ENCODE results near the gene UGT1A9. TPM values are rescaled to one million over a fixed set of nuclear protein-coding genes. Genes with fewer than 3 reads are reported as not detected.

UGT1A9 gene
- total RNA-seq: not detected in 2 replicates

DNA sequence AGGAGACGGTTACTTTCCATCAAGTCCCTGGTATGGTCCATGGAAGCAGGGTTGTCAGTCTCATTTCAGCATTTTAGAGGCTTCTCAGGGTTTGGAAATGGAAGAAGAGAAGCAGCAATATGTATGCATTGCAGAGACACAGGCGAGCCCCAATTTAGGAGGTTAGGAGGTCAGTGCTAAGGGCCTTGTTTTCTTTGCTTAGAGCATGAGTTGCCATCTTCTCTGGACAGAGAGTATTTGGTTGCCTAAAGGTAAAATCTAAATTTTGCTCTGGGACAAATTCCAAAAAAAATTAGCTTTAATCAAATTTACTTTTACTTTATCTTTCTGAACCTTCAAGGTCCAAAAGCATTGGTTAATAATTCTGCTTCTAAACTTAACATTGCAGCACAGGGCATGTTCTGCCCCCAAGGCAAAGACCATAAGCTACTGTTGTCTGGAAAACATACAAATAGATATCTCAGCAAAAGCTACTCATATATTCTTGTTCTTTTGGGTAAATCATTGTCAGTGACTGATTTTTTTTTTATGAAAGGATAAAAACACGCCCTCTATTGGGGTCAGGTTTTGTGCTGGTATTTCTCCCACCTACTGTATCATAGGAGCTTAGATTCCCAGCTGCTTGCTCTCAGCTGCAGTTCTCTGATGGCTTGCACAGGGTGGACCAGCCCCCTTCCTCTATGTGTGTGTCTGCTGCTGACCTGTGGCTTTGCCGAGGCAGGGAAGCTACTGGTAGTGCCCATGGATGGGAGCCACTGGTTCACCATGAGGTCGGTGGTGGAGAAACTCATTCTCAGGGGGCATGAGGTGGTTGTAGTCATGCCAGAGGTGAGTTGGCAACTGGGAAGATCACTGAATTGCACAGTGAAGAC, at the start of gene UGT1A9:
TSS of gene UGT1A9 (plus strand) at position 609 of the 872 bp plus-strand sequence. CDS start at position 646, 37 bp downstream.

DNA sequence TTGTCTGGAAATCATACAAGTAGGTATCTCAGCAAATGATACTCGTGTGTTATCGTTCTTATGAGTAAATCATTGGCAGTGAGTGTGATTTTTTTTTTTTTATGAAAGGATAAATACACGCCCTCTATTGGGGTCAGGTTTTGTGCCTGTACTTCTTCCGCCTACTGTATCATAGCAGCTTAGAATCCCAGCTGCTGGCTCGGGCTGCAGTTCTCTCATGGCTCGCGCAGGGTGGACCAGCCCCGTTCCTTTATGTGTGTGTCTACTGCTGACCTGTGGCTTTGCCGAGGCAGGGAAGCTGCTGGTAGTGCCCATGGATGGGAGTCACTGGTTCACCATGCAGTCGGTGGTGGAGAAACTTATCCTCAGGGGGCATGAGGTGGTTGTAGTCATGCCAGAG, 35.4 kb upstream of the UGT1A9 start, which contains the start of gene UGT1A10:
TSS of gene UGT1A10 (plus strand) at position 143 of the 400 bp plus-strand sequence. CDS start at position 218, 75 bp downstream.

DNA sequence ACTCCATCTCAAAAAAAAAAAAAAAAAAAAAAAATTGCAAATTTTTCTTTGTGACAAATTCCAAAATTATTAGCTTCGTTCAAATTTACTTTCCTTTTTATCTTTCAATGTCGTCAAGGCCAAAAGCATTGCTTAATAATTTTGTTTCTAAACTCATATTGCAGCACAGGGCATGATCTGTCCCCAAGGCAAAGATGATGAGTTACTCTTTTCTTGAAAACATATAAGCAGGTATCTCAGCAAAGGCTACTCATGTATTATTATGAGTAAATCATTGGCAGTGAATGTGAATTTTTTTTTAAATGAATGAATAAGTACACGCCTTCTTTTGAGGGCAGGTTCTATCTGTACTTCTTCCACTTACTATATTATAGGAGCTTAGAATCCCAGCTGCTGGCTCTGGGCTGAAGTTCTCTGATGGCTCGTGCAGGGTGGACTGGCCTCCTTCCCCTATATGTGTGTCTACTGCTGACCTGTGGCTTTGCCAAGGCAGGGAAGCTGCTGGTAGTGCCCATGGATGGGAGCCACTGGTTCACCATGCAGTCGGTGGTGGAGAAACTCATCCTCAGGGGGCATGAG, 9.9 kb downstream of the UGT1A9 start, which contains the start of gene UGT1A7:
TSS of gene UGT1A7 (plus strand) at position 381 of the 579 bp plus-strand sequence. CDS start at position 418, 37 bp downstream.

DNA sequence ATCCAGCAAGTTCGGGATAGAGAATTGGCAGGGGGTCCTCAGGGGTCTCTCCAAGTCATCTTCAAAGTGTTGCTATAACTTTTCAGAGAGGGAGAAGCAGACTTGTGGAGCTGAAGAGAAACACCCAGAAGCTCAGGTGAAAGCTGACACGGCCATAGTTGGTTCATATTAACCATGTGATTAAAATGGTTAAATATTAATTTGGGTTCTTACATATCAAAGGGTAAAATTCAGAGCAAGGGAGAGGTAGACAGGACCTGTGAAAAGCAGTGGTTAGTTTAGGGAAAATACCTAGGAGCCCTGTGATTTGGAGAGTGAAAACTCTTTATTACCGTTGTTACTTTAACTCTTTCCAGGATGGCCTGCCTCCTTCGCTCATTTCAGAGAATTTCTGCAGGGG, 20.9 kb downstream of the UGT1A9 start, which contains the start of gene UGT1A6:
TSS of gene UGT1A6 (plus strand) at position 243 of the 400 bp plus-strand sequence. CDS start at position 358, 115 bp downstream.

DNA sequence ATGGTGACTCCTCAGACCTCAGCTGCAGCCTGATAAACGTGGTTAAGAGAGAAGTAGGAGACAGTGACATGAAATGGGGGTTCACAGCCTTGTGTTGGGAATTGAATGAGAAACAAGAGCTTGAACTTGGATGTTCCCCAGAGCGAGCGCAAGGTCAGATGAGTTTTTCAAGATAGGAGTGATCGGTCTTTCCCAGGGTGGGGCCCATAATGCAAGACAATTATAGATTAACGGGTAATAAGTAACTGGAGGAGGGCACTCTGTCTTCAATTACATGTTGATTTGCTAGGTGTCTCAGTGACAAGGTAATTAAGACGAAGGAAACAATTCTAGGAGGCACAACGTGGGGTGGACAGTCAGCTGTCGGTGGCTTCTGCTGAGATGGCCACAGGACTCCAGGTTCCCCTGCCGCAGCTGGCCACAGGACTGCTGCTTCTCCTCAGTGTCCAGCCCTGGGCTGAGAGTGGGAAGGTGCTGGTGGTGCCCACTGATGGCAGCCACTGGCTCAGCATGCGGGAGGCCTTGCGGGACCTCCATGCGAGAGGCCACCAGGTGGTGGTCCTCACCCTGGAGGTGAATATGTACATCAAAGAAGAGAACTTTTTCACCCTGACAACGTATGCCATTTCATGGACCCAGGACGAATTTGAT, 41.0 kb downstream of the UGT1A9 start, which contains the start of gene UGT1A5:
TSS of gene UGT1A5 (plus strand) at position 297 of the 651 bp plus-strand sequence. CDS start at position 382, 85 bp downstream.

DNA sequence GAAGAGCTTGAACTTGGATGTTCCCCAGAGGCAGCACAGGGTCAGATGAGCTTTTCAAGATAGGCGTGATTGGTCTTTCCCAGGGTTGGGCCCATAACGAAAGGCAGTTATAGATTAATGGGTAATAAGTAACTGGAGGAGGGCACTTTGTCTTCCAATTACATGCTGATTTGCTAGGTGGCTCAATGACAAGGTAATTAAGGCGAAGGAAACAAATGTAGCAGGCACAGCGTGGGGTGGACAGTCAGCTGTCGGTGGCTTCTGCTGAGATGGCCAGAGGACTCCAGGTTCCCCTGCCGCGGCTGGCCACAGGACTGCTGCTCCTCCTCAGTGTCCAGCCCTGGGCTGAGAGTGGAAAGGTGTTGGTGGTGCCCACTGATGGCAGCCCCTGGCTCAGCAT, 46.9 kb downstream of the UGT1A9 start, which contains the start of gene UGT1A4:
TSS of gene UGT1A4 (plus strand) at position 185 of the 400 bp plus-strand sequence. CDS start at position 270, 85 bp downstream.

DNA sequence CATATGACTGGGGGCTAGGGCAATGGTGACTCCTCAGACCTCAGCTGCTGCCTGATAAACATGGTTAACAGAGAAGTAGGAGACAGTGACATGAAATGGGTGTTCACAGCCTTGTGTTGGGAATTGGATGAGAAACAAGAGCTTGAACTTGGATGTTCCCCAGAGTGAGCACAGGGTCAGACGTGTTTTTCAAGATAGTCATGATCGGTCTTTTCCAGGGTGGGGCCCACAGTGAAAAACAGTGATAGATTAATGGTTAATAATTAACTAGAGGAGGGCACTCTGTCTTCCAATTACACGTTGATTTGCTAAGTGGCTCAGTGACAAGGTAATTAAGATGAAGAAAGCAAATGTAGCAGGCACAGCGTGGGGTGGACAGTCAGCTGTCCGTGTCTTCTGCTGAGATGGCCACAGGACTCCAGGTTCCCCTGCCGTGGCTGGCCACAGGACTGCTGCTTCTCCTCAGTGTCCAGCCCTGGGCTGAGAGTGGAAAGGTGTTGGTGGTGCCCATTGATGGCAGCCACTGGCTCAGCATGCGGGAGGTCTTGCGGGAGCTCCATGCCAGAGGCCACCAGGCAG, 57.1 kb downstream of the UGT1A9 start, which contains the start of gene UGT1A3:
TSS of gene UGT1A3 (plus strand) at position 320 of the 579 bp plus-strand sequence. CDS start at position 405, 85 bp downstream.

DNA sequence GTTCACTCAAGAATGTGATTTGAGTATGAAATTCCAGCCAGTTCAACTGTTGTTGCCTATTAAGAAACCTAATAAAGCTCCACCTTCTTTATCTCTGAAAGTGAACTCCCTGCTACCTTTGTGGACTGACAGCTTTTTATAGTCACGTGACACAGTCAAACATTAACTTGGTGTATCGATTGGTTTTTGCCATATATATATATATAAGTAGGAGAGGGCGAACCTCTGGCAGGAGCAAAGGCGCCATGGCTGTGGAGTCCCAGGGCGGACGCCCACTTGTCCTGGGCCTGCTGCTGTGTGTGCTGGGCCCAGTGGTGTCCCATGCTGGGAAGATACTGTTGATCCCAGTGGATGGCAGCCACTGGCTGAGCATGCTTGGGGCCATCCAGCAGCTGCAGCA, 88.3 kb downstream of the UGT1A9 start, which contains the start of gene UGT1A1:
TSS of gene UGT1A1 (plus strand) at position 228 of the 400 bp plus-strand sequence. CDS start at position 246, 18 bp downstream.

DNA sequence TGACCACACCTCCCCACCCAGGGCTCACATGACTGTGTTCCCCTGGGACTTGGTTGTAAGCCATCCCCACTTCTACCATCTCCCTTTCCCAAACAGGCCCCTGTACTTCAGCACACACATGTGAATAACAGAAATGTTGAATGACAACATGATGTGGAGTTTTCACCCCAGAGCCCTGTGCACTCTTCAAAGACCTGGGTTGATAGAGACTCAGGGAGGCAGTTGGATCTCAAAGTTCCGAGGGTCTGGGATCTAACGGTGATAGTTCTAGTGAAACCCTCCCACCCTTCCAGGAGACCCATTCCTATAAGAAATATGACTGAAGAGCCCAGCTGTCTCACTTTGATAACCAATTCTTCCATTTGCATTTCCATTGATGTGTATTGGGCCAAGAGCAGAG, 106.3 kb downstream of the UGT1A9 start, which contains the start of gene MROH2A:
TSS of gene MROH2A (plus strand) at position 301 of the 400 bp plus-strand sequence. CDS start 1,029 bp downstream, outside the sequence.

Other genes with a start within 250 kb of the UGT1A9 start
- gene USP40, start 105.1 kb upstream of the UGT1A9 start, total RNA-seq: 44.2 and 54.6 TPM in 2 replicates
- gene UGT1A8, start 54.3 kb upstream of the UGT1A9 start, total RNA-seq: not detected in 2 replicates
- not detected in 2 replicates for gene UGT1A10, start 35.5 kb upstream of the UGT1A9 start, total RNA-seq
- gene UGT1A7, start 10.0 kb downstream of the UGT1A9 start, total RNA-seq: not detected in 2 replicates
- gene UGT1A6, start 21.0 kb downstream of the UGT1A9 start, total RNA-seq: not detected in 2 replicates
- not detected in 2 replicates for gene UGT1A5, start 41.0 kb downstream of the UGT1A9 start, total RNA-seq
- gene UGT1A4, start 46.8 kb downstream of the UGT1A9 start, total RNA-seq: not detected in 2 replicates
- gene UGT1A3, start 57.1 kb downstream of the UGT1A9 start, total RNA-seq: not detected in 2 replicates
- gene UGT1A1, start 88.4 kb downstream of the UGT1A9 start, total RNA-seq: not detected in 2 replicates
- not detected in 2 replicates for gene MROH2A, start 106.4 kb downstream of the UGT1A9 start, total RNA-seq
- 1.5 and 9.4 TPM in 2 replicates for gene HJURP, start 182.6 kb downstream of the UGT1A9 start, total RNA-seq
- gene TRPM8, start 245.5 kb downstream of the UGT1A9 start, total RNA-seq: not detected in 2 replicates